ENCODE measurements around the gene CETN3.
A peak's percentile ranks its signal among the peaks of the same experiment; 100 is the strongest.

Gene CETN3

GRCh38 chr5:90409318-90410177, at the start of gene CETN3:
CETN3 (minus strand) TSS chr5:90409756; CDS start chr5:90409661, 95 bp downstream.
- DNase-seq (ENCODE audit: insufficient read length, low spot score) (peak; percentile 89), FAIRE-seq (peak; percentile 92)

GRCh38 chr5:90446961-90447360, 37.4 kb upstream of the CETN3 start:
- no peak for FAIRE-seq

DNA sequence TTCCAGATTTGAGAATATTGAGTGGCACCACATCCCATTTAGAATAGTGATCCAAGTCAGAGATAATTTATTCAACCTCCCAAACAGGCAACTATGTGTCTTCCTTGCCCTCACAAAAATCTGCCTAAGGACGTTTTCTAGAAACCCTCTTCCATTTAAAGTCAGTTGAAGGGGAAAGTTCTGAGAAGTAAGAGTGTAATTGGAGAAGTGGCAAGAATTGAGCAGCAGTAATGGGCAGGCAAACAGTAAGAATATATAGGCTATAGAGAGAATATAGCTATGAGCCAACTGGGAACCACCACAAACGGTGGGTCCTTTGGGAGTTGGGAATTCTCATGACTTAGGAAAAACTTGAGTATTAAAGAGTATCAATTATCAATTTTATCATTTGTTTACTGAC, 31.1 kb upstream of the CETN3 start:
- FAIRE-seq (no peak), DNase-seq (ENCODE audit: insufficient read length, low spot score) (no peak)

More at GRCh38 chr5:90446961-90447360, 37.4 kb upstream of the CETN3 start:
- no peak for DNase-seq (ENCODE audit: insufficient read length, low spot score)

- DNase-seq (ENCODE audit: insufficient read length, low spot score) (no peak), FAIRE-seq (no peak)
These were observed 28.5 kb upstream of the CETN3 start for GRCh38 chr5:90438100-90438499.

- DNase-seq (ENCODE audit: insufficient read length, low spot score): no peak
These were observed 28.1 kb upstream of the CETN3 start for GRCh38 chr5:90437663-90438062.

DNA sequence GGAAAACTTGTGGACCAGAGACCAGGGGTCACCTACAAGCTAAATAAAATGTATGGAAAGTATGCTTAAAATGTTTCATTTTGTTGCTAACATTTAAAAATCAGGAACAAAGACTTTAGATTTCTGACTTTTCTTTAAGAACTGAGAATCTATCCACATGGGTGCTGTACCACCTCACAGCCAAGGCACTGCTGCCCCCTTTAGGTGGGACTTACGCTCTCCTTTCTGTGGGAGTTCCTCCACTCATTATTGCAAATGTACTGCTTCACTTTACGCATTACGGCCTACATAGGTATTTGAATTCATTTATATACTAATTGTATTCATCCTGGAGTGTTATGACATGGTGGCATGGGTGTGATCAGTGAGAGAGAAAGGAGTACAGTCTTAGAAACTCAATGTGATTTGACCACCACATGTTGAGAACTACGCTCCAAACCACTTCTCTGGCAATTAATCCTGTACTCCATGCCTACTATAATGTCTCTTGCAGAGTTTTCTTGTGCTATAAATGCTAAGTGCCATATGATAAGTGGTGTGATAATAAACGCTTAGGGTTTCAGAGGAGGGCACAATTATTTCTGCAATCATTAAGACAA, 24.7 kb upstream of the CETN3 start:
- DNase-seq (ENCODE audit: insufficient read length, low spot score) (peak; percentile 17), FAIRE-seq (no peak)

More at GRCh38 chr5:90437663-90438062, 28.1 kb upstream of the CETN3 start:
- FAIRE-seq: no peak

- DNase-seq (ENCODE audit: insufficient read length, low spot score): no peak
- no peak for FAIRE-seq
These were observed 14.7 kb upstream of the CETN3 start for GRCh38 chr5:90424245-90424644.

GRCh38 chr5:90421136-90421535, 11.6 kb upstream of the CETN3 start:
- DNase-seq (ENCODE audit: insufficient read length, low spot score) (no peak), FAIRE-seq (no peak)

DNA sequence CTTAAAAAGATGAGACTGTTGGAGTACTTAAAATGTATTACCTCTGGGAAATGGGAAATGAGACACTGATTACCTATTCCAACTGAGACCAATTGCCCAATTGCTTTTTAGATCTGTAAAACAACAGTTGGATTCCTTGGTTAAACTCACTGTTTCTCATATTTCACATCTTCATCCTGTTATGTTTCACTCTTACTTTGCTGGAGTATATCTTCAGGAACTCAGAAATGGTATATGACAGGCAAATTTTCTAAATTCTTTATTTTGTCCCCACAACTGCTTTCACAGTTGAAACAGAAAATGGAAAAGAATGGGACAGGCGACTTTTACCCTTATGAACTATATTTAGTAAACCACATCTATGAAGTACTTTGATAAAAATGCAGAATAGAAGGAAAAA, 8.7 kb upstream of the CETN3 start:
- DNase-seq (ENCODE audit: insufficient read length, low spot score) (no peak), FAIRE-seq (no peak)

- FAIRE-seq: no peak
- no peak for DNase-seq (ENCODE audit: insufficient read length, low spot score)
These were observed 714 bp upstream of the CETN3 start for GRCh38 chr5:90410178-90410762.

GRCh38 chr5:90408571-90409317, 812 bp downstream of the CETN3 start:
- DNase-seq (ENCODE audit: insufficient read length, low spot score): no peak
- no peak for FAIRE-seq

DNA sequence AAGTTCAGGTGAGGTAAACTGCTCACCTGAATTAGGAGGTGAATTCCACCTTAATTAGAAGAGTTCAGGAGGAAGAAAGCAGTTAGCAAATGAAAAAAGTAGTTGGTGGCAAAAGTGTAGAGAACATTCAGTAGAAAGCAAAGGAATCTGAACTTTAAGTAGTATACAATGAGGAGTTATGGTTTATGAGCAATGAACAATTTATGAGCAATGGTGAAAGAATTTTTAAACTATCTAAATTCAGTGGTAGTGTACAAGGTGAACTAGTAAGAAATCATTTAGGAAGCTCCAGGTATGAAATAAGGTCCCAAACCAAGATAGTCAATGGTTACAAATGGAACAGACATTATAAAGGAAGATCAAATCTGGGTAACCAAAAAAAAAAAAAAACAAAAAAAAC, 3.1 kb downstream of the CETN3 start:
- DNase-seq (ENCODE audit: insufficient read length, low spot score) (no peak), FAIRE-seq (no peak)

- DNase-seq (ENCODE audit: insufficient read length, low spot score) (no peak), FAIRE-seq (no peak)
These were observed 6.9 kb downstream of the CETN3 start for GRCh38 chr5:90402521-90403255.

GRCh38 chr5:90399251-90399650, 10.3 kb downstream of the CETN3 start:
- DNase-seq (ENCODE audit: insufficient read length, low spot score): no peak
- FAIRE-seq: no peak

DNA sequence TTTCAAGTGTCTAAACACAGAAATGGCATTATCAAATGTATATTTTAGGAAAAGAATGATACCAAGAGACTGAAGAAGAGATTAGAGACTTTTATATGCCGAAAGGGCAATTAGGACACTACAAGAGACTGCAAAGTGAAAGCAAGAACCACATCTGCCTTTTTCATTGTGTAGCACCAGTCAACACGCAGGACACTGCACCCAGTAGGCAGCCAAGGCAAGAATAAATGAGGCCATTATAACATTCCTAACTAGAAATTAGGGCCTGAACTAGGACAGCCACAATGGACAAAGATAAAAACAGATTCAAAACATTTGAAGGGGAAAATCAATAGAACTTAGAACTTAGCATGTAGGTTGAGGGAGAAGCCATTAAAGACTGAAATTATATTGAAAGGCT, 10.8 kb downstream of the CETN3 start:
- DNase-seq (ENCODE audit: insufficient read length, low spot score) (no peak), FAIRE-seq (no peak)

DNA sequence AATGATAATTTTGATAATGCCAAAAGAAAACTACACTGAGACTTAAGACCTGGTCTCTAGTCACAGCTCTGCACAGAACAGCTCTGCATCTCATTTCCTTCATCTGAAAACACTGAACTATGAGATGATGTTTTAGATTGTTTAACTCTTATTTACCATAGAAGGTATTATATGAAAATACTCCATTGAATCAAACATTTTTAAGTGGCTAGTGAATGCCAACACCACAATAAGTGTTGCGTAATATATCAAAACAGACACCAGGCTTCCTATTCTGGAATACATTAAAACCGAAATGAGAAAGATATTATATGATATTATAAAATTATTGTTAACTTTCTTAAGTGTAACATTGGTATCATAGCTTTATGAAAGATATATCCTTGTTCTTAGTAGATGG, 14.6 kb downstream of the CETN3 start:
- DNase-seq (ENCODE audit: insufficient read length, low spot score): no peak
- FAIRE-seq: no peak

GRCh38 chr5:90390928-90391327, 18.6 kb downstream of the CETN3 start:
- DNase-seq (ENCODE audit: insufficient read length, low spot score): no peak
- no peak for FAIRE-seq

GRCh38 chr5:90390326-90390725, 19.2 kb downstream of the CETN3 start:
- FAIRE-seq (no peak), DNase-seq (ENCODE audit: insufficient read length, low spot score) (no peak)

DNA sequence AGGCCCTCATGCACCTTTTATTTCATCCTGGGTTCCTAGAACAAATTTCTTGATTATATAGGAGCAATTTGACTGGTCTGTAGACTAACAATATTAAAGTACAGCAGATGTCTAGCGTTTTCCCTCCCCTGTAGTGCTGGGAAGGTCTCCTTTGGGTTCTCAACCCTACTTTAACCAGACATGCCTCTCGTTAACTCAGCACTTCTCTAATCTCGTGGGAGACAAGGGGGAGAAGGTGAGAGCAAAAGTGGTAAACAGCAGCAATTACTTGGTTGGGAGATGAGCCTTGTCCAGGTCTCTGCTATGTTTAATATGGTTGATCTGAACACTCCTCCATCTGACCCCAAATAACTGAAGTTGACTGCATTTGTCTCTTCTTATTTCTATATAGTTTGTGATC, 22.0 kb downstream of the CETN3 start:
- FAIRE-seq (no peak), DNase-seq (ENCODE audit: insufficient read length, low spot score) (no peak)

- FAIRE-seq (no peak), DNase-seq (ENCODE audit: insufficient read length, low spot score) (no peak)
These were observed 23.4 kb downstream of the CETN3 start for GRCh38 chr5:90386099-90386710.

All from HTR-8/SVneo (cell line).